HepG2 (cell line): ENCODE data around the gene AIP. TPM values are rescaled to one million over a fixed set of nuclear protein-coding genes. Genes with fewer than 3 reads are reported as not detected.

Experiments used
- ATAC-seq: fragments of 200-7000 bp; cut with Tn5 transposase; 3 replicates; pipeline ENCODE4 v1.9.1; 2020; ENCODE audit warnings: mild to moderate bottlenecking, moderate library complexity
- BruUV-seq: library from RNA; stranded (reverse); fragments of 400-500 nt; replicated peaks from 2 replicates; lab custom pipeline; 2021; lab: Mats Ljungman, UMichigan
- CTCF ChIA-PET: fragments of 300-600 bp; formaldehyde crosslinking; extraction: SDS; loops from one replicate; lab custom pipeline; 2021; ENCODE audit warnings: low total read pairs, inconsistent platforms, low intra/inter-chr PET ratio; lab: Yijun Ruan, JAX
- POLR2A ChIA-PET: fragments of 350-600 bp; sonication (Branson Sonifier 250); formaldehyde crosslinking; loops from one replicate; lab custom pipeline; 2020; ENCODE audit warnings: antibody characterized with exemption, inconsistent platforms; lab: Yijun Ruan, JAX
- DNase-seq: peaks from one replicate; pipeline ENCODE4 v3.0.0-alpha.2; 2015; ENCODE audit warnings: low spot score
- FAIRE-seq: peaks from 3 replicates; lab custom pipeline; 2011; peaks lifted over from hg19 to GRCh38; lab: Jason Lieb, UNC
- H2AFZ ChIP-seq: one replicate; pipeline ENCODE4 v1.6.1; 2011; ENCODE audit warnings: low read length, inconsistent platforms
- H3K27ac ChIP-seq: fragments of 300-600 bp; 3 replicates; pipeline ENCODE4 v1.8.0; 2011; ENCODE audit warnings: mixed run types, mild to moderate bottlenecking, mixed read lengths, low read length, inconsistent platforms; ENCODE audit not compliant: insufficient read depth; ENCODE audit errors: extremely low read length
- H3K27me3 ChIP-seq, 2 experiments: fragments of 200-600 bp in 1 of 2; 2 replicates in 1 of 2; 3 replicates in 1 of 2; pipeline versions ENCODE4 v1.6.0 to v1.8.0; 2011; ENCODE audit warnings: low read length in 2 of 2, mild to moderate bottlenecking in 2 of 2, moderate library complexity in 2 of 2, inconsistent platforms in 1 of 2; ENCODE audit not compliant: insufficient read depth in 2 of 2, control insufficient read depth in 1 of 2
- H3K36me3 ChIP-seq, 2 experiments: fragments of 200-600 bp in 1 of 2; replicated peaks in 1 of 2; 2 replicates in 1 of 2; 3 replicates in 1 of 2; pipeline versions ENCODE4 v1.5.1 to v1.8.0; 2011; ENCODE audit warnings: low read length in 2 of 2, inconsistent platforms in 1 of 2; ENCODE audit not compliant: insufficient read depth in 2 of 2, control insufficient read depth in 1 of 2
- H3K4me1 ChIP-seq: 2 replicates; pipeline ENCODE4 v1.5.1; 2012; ENCODE audit warnings: low read length, inconsistent platforms; ENCODE audit not compliant: insufficient read depth
- H3K4me2 ChIP-seq: 2 replicates; pipeline ENCODE4 v1.6.0; 2011; ENCODE audit warnings: low read depth, low read length, inconsistent platforms
- H3K4me3 ChIP-seq, 3 experiments: fragments of 200-600 bp in 1 of 3; sonication (generic), shearing (Covaris generic) in 1 of 3; replicated peaks in 1 of 3; 2 replicates each; pipeline ENCODE4 v1.5.1; 2011 to 2016; ENCODE audit warnings: low read length in 3 of 3, inconsistent platforms in 2 of 3, low read depth in 2 of 3, mild to moderate bottlenecking in 2 of 3, control low read depth in 1 of 3, mixed read lengths in 1 of 3; ENCODE audit not compliant: insufficient read depth in 1 of 3
- H3K79me2 ChIP-seq: one replicate; pipeline ENCODE4 v1.6.1; 2011; ENCODE audit warnings: low read length, inconsistent platforms; ENCODE audit not compliant: insufficient read depth
- H3K9ac ChIP-seq: 2 replicates; pipeline ENCODE4 v1.6.0; 2011; ENCODE audit warnings: mild to moderate bottlenecking, low read depth, low read length, inconsistent platforms; ENCODE audit not compliant: insufficient read depth
- H3K9me3 ChIP-seq: 2 replicates; pipeline ENCODE4 v1.5.1; 2012; ENCODE audit warnings: mild to moderate bottlenecking, low read length
- H4K20me1 ChIP-seq: 2 replicates; pipeline ENCODE4 v1.6.0; 2011; ENCODE audit warnings: inconsistent platforms, mild to moderate bottlenecking, low read length, moderate library complexity; ENCODE audit not compliant: insufficient read depth
- ELF3 ChIP-seq: IDR thresholded peaks from 2 replicates; pipeline ENCODE4 v1.6.1; 2016; ENCODE audit warnings: missing genetic modification reagents, missing compliant biosample characterization
- HDAC2 ChIP-seq: sonication (generic); formaldehyde crosslinking; IDR thresholded peaks from 2 replicates; pipeline ENCODE4 v1.4.0; 2020; ENCODE audit warnings: missing genetic modification reagents
- HOXA3 ChIP-seq: sonication (generic); formaldehyde crosslinking; IDR thresholded peaks from 2 replicates; pipeline ENCODE4 v1.5.0; 2020; ENCODE audit warnings: missing genetic modification reagents
- REST ChIP-seq, 2 experiments: IDR thresholded peaks; 2 replicates each; pipeline ENCODE4 v1.6.1; 2011 to 2012; ENCODE audit warnings: low read length in 2 of 2, borderline replicate concordance in 1 of 2, low read depth in 1 of 2, mild to moderate bottlenecking in 1 of 2, moderate library complexity in 1 of 2
- ZBTB25 ChIP-seq: IDR thresholded peaks from 2 replicates; pipeline ENCODE4 v1.6.1; 2018; ENCODE audit warnings: missing genetic modification reagents
- ZNF234 ChIP-seq: sonication (generic); formaldehyde crosslinking; conservative IDR thresholded peaks from 2 replicates; pipeline ENCODE4 v1.5.1; 2020; ENCODE audit warnings: mild to moderate bottlenecking, missing genetic modification reagents
- ZNF550 ChIP-seq: sonication (generic); formaldehyde crosslinking; IDR thresholded peaks from 2 replicates; pipeline ENCODE4 v1.4.0; 2020; ENCODE audit warnings: mild to moderate bottlenecking, missing genetic modification reagents, borderline replicate concordance
- ZNF577 ChIP-seq: sonication (generic); formaldehyde crosslinking; IDR thresholded peaks from 2 replicates; pipeline ENCODE4 v1.4.0; 2020; ENCODE audit warnings: mild to moderate bottlenecking, low read depth, missing genetic modification reagents, borderline replicate concordance
- WGBS: methylation state at CpG from one replicate; pipeline ENCODE4 v1.1.6; 2017; ENCODE audit warnings: low lambda C conversion rate; 5-methylcytosine and 5-hydroxymethylcytosine counted together
- in situ Hi-C: cut with HindIII; loops from 2 replicates; pipeline ENCODE4 v1.10.0; 2017; ENCODE audit warnings: low pct_unique_long_range_greater_than_20kb; ENCODE audit not compliant: extremely low pct_ligation_motif_present
- intact Hi-C: fragments of 100-400 bp; cut with micrococcal nuclease; formaldehyde crosslinking; loops from one replicate; pipeline ENCODE4 v1.10.0; 2022; ENCODE audit not compliant: unreplicated experiment
- polyA plus RNA-seq, 8 experiments: library from polyadenylated mRNA; depleted of rRNA in 3 of 8; stranded (reverse) in 7 of 8; unstranded in 1 of 8; fragments of >200 nt; fragmentation: Illumina TruSeq in 4 of 8; extraction: Trizol in 4 of 8; gene quantifications; 2 replicates each; pipeline versions ENCODE4 v1.2.1 to v1.2.3, GENCODE V29; 2011 to 2016; ENCODE audit warnings: low read depth in 4 of 8, missing spikeins in 1 of 8, mixed read lengths in 1 of 8; ENCODE audit not compliant: insufficient read depth in 1 of 8
- total RNA-seq, 5 experiments: library from RNA; depleted of rRNA; stranded (reverse); fragments of >200 nt; fragmentation: Illumina TruSeq; extraction: Trizol; gene quantifications; 2 replicates each; pipeline ENCODE4 v1.2.3, GENCODE V29; 2016; ENCODE audit warnings: low read depth in 1 of 5

Gene AIP
- total and polyA plus RNA-seq, 2 of the 13 experiments (the other 11 are each of a cell fraction or from before 2014, with no cell fraction given): 51.8 to 110 TPM

DNA sequence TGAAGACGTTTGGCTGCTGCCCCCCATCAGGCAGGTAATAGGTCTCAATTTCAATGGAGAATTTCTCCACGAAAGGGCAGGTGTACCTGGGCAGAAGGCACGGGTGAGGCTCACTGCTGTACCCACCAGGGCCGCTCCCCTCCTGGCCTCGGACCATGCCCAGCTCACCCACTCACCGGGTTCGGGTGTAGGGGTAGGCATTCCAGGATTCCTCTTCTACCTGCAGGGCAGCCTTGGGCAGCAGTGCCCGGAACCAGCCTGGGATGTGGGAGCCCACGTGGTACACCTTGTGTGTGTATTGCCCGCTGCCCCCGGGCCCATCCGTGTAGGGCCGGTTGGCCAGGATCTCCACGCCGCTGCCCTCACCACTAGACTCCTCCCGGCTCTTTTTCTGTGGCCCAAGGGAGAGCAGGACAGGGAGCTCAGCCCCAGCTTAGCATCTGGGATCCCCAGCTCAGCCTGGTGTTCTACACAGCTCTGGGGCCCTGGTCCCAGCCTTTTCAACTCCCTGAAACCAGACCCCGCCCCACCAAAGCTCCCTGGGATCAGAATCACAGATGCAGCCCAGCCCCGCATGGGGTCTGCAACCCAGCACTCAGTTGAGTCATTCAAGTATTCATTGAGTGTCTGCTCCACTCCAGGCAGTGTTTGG, 19.6 kb downstream of the AIP start (continued):
- TF ChIP-seq REST (IDR thresholded peaks at IDR 0.05; ENCODE audit: borderline replicate concordance in 1 of 2, low read depth in 1 of 2, low read length in 2 of 2): no peak

DNA sequence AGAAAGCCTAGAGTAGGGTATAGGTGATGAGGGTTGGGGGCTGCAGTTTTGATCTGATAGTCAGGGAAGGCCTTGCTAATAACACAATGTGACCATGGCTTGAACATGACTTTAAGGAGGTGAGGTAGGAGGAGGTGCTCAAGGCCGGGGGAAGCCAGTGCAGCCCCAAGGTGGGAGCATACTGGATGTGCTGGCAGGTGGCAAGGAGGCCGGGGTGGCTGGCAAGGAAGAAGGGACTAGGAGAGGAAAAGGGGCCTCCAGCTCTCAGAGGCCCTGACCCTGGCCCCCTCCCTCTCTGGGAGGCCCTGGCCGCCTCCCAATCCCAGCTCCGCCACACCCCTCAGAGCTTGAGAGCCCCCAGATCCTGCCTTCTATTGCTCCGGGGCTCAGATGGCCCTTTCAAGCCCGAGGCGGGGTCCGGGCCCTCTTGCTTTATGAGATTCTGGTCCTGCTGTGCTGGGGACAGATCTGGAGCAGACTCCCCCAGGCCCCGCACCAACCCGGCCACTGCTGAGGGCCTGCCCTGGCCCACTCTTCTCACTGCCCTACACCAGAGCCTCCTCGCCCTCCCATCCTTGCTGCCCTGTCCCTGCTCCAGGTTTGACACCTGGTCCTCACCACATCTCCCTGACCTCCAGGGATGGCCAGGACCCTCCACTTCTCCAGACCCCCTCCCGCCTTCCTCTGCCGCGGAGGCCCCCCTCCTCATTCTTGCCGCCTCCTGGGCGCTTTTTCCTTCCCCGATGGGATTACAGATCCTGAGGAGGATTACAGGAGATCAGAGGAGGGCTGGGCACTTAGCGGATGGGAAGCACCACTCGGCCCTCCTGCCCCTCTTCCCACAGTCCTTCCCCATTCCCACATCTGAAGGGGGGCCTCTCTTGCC, 20.5 kb downstream of the AIP start:
- in situ Hi-C loops (no loop called here), intact Hi-C loops (no loop called here)
- Histone ChIP-seq H2AFZ (no peak overlapping the region), H3K4me2 (peak overlapping the region; percentile 95), H3K4me3 (peak overlapping the region; percentile 54 to 91 (median 82); a peak in 3 of 6 replicates), H3K9ac (no peak overlapping the region), H3K27ac (no peak overlapping the region), H3K36me3 (no peaks in the 10 kb centered on the region; a peak in 1 of 5 replicates), H3K4me1 (peaks cover 29% of the 10 kb centered on the region), H4K20me1 (no peaks in the 10 kb centered on the region), H3K79me2 (peaks cover 10% of the 10 kb centered on the region), H3K9me3 (no peaks in the 10 kb centered on the region), H3K27me3 (no peaks in the 10 kb centered on the region)
- TF ChIP-seq ZNF550 (no peak), ELF3 (CRISPR knock-in tag) (no peak), ZNF577 (CRISPR knock-in tag) (no peak), ZNF234 (CRISPR knock-in tag) (no peak), HOXA3 (CRISPR knock-in tag) (no peak), ZBTB25 (no peak), HDAC2 (CRISPR knock-in tag) (no peak)
- POLR2A ChIA-PET: no interaction called here
- BruUV-seq: no TSS peak
- CTCF ChIA-PET: no interaction called here
- no peak for DNase-seq
- WGBS: 92% methylated on average over 13 of the region's 19 CpGs
- FAIRE-seq: no peak
- ATAC-seq: no peak
